Left lung (tissue), 10 donors: Measurements from ENCODE around the gene PSRC1. TPM values are rescaled to one million over a fixed set of nuclear protein-coding genes. Genes with fewer than 3 reads are reported as not detected.

Experiments used
- ATAC-seq: fragments of 200-7000 bp; cut with Tn5 transposase; one replicate; pipeline ENCODE4 v1.9.1; 2020; ENCODE audit warnings: moderate library complexity
- DNase-seq, 4 donors: peaks; one replicate each; pipeline ENCODE4 v3.0.0-alpha.2; 2013 to 2020
- H3K27ac ChIP-seq, 2 donors: fragments of 200-600 bp; sonication (generic) in 1 of 2; one replicate each; pipeline versions ENCODE4 v1.5.0 to v1.8.0; 2020 to 2021
- H3K27me3 ChIP-seq, 2 donors: fragments of 200-600 bp; sonication (generic) in 1 of 2; one replicate each; pipeline versions ENCODE4 v1.5.0 to v1.8.0; 2020 to 2021
- H3K36me3 ChIP-seq, 2 donors: fragments of 200-600 bp; sonication (generic) in 1 of 2; one replicate each; pipeline versions ENCODE4 v1.5.0 to v1.8.0; 2020 to 2021
- H3K4me1 ChIP-seq, 2 donors: fragments of 200-600 bp; one replicate each; pipeline ENCODE4 v1.8.0; 2021
- H3K4me3 ChIP-seq, 2 donors: fragments of 200-600 bp; sonication (generic) in 1 of 2; one replicate each; pipeline versions ENCODE4 v1.5.0 to v1.8.0; 2020 to 2021; ENCODE audit warnings: mild to moderate bottlenecking in 1 of 2
- H3K9me3 ChIP-seq, 2 donors: fragments of 200-600 bp; sonication (generic) in 1 of 2; one replicate each; pipeline versions ENCODE4 v1.5.0 to v1.8.0; 2020 to 2021
- intact Hi-C, 2 donors: fragments of 100-400 bp; cut with DNase I; formaldehyde crosslinking; loops; one replicate each; pipeline versions ENCODE4 v1.11.2 to v1.14.2; 2022
- polyA plus RNA-seq, 6 donors: library from polyadenylated mRNA; unstranded; fragments of 120-200 nt; gene quantifications; one replicate each; pipeline ENCODE4 v1.2.1, GENCODE V29; 2013; ENCODE audit not compliant: insufficient read length in 6 of 6
- total RNA-seq, 2 donors: library from RNA; stranded (reverse); fragmentation: NEBNext Ultra II Directional; extraction: Animal tissue kit (Norgen Biotek cat#: 25700); gene quantifications; one replicate each; pipeline ENCODE4 v1.2.1, GENCODE V29; 2021
- TF ChIP-seq, protein P1 (sequence below), 2 donors: fragments of 200-600 bp; sonication (generic) in 1 of 2; IDR thresholded peaks; one replicate each; pipeline versions ENCODE4 v1.5.0 to v1.8.0; 2021; ENCODE audit warnings: antibody characterized with exemption in 2 of 2
- donor health status: DM: no; HTN: yes; CAD: no.
- donor health status: DM: no; HTN: no; CAD: no.

PSRC1 gene
- total and polyA plus RNA-seq, 8 donors = 4.2 to 53.0 (median 37.7) TPM

DNA sequence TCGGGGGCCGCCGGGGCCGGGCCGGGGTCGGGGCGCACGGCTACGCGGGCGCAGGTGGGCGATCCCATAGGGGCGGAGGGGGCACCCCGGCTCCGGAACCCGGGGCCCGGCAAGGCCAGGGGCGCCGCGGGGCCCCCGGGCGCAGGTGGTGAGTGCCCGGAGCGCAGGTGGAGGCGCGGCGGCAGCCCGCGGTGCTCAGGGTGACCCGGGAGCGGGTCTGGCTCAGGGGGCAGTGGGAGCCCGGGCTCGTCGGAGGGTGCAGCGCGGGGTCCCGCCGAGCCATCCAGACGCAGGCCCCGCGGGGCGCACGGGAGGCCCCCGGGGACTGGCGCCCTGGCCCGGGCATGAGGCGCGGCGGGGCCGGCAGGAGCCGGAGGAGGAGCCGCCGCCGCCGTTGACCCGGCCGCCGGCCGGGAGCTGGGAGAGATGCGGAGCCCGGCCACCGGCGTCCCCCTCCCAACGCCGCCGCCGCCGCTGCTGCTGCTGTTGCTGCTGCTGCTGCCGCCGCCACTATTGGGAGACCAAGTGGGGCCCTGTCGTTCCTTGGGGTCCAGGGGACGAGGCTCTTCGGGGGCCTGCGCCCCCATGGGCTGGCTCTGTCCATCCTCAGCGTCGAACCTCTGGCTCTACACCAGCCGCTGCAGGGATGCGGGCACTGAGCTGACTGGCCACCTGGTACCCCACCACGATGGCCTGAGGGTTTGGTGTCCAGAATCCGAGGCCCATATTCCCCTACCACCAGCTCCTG, 33.1 kb downstream of the PSRC1 start:
- Histone ChIP-seq H3K9me3 (no peaks in the 10 kb centered on the region), H3K36me3 (no peaks in the 10 kb centered on the region), H3K27ac (no peak overlapping the region), H3K27me3 (peaks cover 0 to 36% of the 10 kb centered on the region in 2 donors), H3K4me1 (peaks cover 15 to 29% of the 10 kb centered on the region in 2 donors), H3K4me3 (peak overlapping the region; percentile 35 to 47)
- DNase-seq (peak in 1 of 4 donors; percentile 81), ATAC-seq (no peak)
- TF ChIP-seq, protein P1, sequence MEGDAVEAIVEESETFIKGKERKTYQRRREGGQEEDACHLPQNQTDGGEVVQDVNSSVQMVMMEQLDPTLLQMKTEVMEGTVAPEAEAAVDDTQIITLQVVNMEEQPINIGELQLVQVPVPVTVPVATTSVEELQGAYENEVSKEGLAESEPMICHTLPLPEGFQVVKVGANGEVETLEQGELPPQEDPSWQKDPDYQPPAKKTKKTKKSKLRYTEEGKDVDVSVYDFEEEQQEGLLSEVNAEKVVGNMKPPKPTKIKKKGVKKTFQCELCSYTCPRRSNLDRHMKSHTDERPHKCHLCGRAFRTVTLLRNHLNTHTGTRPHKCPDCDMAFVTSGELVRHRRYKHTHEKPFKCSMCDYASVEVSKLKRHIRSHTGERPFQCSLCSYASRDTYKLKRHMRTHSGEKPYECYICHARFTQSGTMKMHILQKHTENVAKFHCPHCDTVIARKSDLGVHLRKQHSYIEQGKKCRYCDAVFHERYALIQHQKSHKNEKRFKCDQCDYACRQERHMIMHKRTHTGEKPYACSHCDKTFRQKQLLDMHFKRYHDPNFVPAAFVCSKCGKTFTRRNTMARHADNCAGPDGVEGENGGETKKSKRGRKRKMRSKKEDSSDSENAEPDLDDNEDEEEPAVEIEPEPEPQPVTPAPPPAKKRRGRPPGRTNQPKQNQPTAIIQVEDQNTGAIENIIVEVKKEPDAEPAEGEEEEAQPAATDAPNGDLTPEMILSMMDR (IDR thresholded peaks at IDR 0.05) = no peak
- intact Hi-C loops = no loop called here

DNA sequence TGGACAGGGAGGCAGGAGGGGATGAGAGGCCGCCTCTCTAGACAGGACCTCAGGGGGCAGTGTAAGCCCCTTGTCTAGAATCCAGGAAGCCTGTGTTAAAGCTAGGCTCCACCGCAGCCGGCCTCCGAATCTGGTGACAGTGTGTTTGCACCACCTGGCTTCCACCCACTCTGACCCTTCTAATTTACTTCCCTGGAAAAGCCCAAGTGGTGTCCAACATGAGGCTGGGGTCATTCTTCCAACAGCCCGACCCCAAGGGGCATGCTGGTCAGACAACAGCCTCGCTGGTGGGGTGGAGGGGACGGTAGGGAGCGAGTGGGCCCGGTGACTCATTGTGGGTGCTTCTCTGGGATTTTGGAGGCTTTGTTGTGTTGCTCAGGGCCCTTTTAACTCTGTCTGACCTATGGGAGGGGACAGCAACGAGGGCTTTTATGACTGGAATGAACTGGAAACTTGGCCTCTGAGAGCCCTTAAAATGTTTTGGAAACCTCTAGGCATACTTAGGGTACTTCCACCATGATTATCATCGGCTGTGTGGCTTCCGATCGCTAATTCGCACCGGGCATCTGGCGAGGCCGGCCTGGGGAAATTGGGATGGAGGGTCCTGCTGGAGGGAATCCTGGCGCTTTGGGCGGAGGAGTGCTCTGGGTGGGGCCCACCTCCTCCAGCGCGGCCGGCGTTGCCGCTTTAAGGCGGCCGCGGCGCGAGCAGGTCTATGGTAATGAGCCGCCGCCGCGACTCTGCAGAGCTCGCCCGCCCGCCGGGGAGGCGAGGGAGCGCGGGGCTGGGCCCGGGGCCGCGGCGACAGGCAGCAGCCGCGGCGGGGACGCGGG, 33.9 kb downstream of the PSRC1 start, which contains the start of gene CELSR2:
Gene CELSR2, plus strand, starts transcription at position 743 of the 833 bp plus-strand sequence. CDS start 541 bp downstream, outside the sequence.
- H3K27ac ChIP-seq = no peak within 1 kb of the TSS
- intact Hi-C loops = no loop called here
- TF ChIP-seq, protein P1 (IDR thresholded peaks at IDR 0.05) = no peak

DNA sequence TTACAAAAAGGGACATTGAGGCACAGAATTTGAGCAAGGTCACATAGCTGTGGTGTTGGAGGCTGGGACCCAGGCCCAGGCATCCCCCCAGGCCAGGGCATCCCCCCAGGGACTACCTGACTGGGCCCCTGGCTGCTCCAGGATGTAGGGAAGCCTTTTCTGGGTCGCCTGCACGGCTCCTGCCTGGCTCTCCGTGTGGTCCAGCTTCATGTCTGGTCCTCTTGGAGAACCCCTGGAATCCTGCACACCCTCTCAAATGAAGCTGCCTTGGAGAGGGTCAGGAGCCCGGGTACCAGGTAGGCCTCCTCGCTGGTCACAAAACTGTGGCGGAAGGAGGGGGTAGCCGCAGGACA, 34.5 kb downstream of the PSRC1 start:
- H3K4me1 ChIP-seq = peaks cover 2 to 17% of the 10 kb centered on the region in 2 donors
- no peak overlapping the region for H3K4me3 ChIP-seq
- H3K27ac ChIP-seq = no peak overlapping the region
- H3K9me3 ChIP-seq = no peaks in the 10 kb centered on the region
- H3K27me3 ChIP-seq = peaks cover 0 to 44% of the 10 kb centered on the region in 2 donors
- TF ChIP-seq, protein P1 (IDR thresholded peaks at IDR 0.05) = no peak
- DNase-seq (no peak), ATAC-seq (no peak)
- no peaks in the 10 kb centered on the region for H3K36me3 ChIP-seq
- intact Hi-C loops = no loop called here

More for the DNA sequence above, 33.9 kb downstream of the PSRC1 start, which contains the start of gene CELSR2:
- Histone ChIP-seq H3K9me3 (no peaks in the 10 kb centered on the region), H3K4me1 (peaks cover 6 to 20% of the 10 kb centered on the region in 2 donors), H3K36me3 (no peaks in the 10 kb centered on the region), H3K4me3 (peak within 1 kb of the TSS; percentile 35 to 47), H3K27me3 (peaks cover 0 to 38% of the 10 kb centered on the region in 2 donors)
- peak; percentile 46 to 90 (median 68) for DNase-seq
- ATAC-seq = peak; percentile 90

GRCh38 chr1:109247401-109248365, 35.3 kb downstream of the PSRC1 start:
- no peak overlapping the region for H3K27ac ChIP-seq
- ATAC-seq (no peak), DNase-seq (no peak)
- H3K9me3 ChIP-seq = no peaks in the 10 kb centered on the region
- no peak overlapping the region for H3K4me3 ChIP-seq
- H3K36me3 ChIP-seq = no peaks in the 10 kb centered on the region
- TF ChIP-seq, protein P1 (IDR thresholded peaks at IDR 0.05) = no peak
- H3K27me3 ChIP-seq = peaks cover 0 to 51% of the 10 kb centered on the region in 2 donors
- intact Hi-C loops = no loop called here
- H3K4me1 ChIP-seq = peaks cover 2 to 17% of the 10 kb centered on the region in 2 donors
